Stimulated activated CD4-positive, alpha-beta T cell treated with anti-CD3 and anti-CD28 coated beads, Interleukin-4, amount 100 ng/mL, for 24 hours (primary cell): ENCODE results near the gene FAM174B.

Experiments used
- DNase-seq: peaks from one replicate; pipeline ENCODE4 v3.0.0-alpha.2; 2020

The FAM174B gene

GRCh38 chr15:92655178-92655995 is at the start of gene FAM174B:
FAM174B (minus strand) TSS chr15:92655775.
- DNase-seq = peak; percentile 18

DNA sequence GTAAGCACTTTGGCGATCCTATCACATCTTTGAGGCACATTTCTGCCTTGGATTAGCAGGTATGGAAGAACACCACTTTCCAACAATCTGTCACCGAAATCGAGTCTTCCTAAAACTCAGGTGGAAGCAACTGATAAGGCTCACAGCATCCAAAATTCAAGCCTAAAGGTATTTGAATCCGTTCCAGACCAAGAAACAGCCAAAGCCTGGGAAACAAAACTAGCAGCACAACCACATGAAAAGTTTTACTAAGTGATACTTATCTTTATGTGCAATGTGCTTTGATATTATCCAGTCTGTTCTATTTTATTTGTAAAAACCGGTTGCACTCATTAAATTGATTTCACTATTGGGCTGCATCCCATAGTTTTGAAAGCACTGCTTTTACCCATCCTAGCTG is 40.5 kb upstream of the FAM174B start:
- no peak for DNase-seq

DNA sequence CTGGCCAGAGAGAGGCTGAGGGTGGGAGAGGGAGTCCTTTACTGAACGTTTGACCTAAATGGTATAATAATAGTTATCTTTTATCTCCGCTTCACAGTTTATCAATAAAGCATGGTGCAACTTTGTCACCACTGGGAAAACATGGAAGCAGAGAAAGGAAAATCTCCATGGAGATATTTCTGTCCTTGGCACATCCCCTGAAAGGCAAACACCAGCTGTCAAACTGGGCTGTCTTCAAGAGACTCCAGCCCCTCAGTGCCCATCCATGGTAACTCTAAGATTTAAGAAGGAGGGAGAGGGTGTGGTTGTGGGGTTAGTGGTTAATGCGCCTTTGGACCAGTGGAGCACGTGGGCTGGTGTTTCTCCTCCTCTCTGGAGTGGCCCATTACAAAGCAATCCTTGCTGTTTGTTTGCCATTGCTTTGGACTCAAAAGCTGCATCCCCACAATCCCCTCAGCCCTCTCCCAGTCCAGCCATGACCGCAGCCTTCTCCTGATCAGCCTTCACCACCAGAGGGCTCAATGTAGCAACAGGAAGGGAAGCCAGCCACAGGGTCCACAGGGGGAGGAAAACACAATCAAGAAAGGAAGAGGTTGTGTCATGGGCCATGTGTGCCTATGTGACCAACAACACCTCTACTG is 38.2 kb upstream of the FAM174B start:
- DNase-seq = no peak

- DNase-seq = no peak
These were observed 34.8 kb upstream of the FAM174B start for GRCh38 chr15:92690395-92690794.

- no peak for DNase-seq
These were observed 32.2 kb upstream of the FAM174B start for GRCh38 chr15:92687746-92688145.

GRCh38 chr15:92687195-92687602 is 31.6 kb upstream of the FAM174B start:
- no peak for DNase-seq

DNA sequence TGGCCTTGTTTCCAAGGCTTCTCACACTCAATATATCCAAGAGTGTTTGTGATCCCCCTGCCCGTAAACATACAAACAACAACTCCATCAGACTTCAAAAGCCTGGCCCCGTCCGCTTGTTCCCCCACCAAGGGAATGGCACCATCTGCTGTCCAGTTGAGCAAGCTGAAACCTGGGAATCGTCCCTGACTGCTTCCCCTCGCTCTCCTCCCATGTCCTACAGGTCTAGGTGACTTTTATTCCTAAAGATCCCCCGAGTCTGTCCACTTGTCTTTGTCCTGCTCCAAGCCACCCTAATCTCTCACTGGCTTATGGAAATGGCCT is 27.9 kb upstream of the FAM174B start:
- DNase-seq = no peak

DNA sequence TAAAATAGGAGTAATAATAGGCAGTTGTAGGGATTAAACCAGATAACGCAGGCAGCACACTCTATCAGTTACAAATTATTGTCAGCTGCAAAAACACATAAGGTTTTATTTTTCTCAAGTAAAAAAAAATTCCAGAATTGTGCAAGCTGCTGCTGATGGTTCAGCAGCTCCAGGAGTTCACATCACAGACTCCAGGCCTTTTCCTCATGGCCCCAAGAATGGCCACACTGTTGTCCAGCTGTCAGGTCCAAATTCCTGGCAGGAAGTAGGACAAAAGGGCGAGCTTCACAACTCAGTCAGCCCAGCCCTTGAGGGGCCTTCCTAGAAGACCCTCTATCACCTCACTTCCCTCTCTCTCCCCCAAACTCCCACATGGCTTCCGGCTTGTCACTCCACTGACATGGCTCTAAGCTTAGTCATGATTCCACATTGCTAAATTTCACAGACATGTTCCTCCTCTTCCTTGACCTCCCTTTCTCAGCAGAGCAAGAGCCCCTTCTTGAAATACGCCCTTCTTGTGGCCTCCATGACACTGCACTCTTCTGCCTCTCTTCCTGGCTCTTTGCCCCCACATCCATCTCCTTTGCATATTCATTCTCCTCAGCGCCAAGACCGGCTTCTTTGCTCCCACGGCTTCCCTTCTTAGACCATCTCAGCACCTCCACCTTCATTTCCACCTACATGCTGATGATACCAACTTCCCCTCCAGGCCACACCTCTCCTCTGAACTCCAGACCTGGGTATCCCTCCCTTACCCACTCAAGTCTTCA is 27.4 kb upstream of the FAM174B start:
- no peak for DNase-seq

GRCh38 chr15:92681141-92681631 is 25.6 kb upstream of the FAM174B start:
- DNase-seq = no peak

DNA sequence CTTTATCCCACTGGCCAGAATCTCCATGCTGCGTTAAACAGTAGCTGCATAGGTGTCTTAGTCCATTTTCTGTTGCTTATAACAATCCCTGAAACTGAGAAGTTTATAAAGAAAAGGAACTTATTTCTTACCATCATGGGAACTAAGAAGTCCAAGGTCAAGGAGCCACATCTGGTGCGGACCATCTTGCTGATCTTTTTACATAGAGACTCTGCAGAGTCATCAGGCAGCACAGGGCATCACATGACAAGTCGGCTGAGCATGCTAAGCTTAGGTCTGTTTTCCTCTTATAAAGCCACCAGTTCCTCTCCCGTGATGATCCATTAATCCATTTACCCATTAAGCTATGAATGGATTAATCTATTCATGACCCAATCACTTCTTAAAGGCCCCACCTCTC is 22.4 kb upstream of the FAM174B start:
- no peak for DNase-seq

DNA sequence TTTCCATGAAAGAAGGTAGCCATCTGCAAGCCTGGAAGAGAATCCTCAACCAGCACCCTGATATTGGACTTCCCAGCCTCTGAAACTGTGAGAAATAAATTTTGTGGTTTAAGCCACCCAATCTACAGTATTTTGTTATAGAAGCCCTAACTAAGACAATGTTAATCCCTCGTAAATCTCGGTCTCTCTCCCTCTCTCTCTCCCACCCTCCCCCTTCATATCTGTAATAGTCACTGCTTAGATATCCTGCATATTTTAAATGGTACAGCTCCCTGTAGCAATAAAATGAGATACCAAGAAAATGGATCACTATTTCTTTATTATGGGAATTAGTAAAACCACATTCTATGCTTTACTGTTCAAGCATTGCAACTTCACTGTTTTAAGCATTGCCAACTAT is 21.0 kb upstream of the FAM174B start:
- DNase-seq = no peak

- no peak for DNase-seq
These were observed 19.9 kb upstream of the FAM174B start for GRCh38 chr15:92675485-92675884.

DNA sequence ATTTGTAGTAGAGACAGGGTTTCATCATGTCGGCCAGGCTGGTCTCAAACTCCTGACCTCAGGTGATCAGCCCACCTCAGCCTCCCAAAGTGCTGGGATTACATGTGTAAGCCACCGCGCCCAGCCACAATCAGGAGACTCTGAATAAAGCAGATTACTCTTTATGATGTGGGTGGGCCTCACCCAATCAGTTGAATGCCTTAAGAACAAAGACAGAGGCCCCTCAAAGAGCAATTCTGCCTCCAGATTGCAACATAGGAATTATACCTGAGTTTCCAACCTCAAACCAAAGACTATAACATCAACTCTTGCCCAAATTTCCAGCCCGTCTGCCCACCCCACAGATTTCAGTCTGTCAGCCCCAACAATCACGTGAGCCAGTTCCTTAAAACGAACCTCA is 18.8 kb upstream of the FAM174B start:
- DNase-seq = no peak

DNA sequence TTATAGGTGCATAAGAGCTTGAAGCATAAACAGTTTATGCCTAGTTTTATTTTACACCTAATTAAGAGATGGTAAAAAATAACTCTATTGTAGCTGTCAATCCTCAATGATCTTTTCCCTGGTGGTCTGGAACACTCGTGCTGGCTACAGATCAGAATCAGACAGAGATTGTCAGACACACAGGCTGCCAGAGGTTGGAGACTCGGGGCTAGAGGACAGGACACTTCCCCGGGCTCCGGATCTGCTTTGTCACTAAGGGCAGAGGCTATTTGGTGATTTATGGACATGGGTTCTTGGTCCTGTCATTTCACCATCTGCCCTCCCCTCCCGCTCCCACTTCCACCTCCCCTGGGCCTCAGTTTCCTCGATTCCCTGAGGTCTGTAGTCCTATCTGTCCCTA is 16.5 kb upstream of the FAM174B start:
- DNase-seq = no peak

DNA sequence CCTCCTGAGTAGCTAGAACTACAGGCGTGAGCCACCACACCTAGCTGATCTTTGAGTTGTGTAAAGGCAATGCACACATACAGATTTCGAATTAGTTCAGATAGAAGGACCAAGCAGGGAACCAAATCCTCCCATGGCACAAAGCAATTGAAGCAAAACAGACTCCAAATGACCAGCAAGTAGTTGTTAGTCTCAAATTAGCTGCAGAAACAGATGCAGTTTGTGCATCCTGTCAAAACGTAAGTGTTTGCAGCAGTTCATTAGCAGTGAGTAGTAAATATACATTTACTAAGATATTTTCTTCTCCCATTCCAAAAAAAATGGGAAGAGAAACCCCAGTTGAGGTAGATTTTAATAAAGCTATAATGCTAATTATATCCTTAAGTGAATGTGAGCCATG is 15.8 kb upstream of the FAM174B start:
- no peak for DNase-seq

DNA sequence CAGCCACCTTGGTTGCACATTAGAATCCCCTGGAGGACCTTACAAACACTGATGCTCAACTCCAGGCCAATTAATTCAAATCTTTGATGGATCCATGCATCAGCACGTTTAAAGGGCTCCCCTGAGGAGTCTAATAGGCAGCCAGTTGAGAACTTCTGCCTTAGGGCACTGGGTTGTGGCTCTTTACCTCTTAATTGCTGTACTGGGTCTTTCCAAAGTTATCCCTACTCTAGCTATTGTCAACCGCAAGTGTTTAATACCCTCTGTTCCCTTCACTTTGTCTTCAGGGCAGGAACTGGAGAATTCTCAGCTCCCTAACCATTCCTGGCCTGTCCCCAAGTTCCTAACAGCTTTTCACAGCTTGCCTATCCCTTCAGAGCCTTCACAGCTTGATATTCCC is 15.0 kb upstream of the FAM174B start:
- DNase-seq = no peak

DNA sequence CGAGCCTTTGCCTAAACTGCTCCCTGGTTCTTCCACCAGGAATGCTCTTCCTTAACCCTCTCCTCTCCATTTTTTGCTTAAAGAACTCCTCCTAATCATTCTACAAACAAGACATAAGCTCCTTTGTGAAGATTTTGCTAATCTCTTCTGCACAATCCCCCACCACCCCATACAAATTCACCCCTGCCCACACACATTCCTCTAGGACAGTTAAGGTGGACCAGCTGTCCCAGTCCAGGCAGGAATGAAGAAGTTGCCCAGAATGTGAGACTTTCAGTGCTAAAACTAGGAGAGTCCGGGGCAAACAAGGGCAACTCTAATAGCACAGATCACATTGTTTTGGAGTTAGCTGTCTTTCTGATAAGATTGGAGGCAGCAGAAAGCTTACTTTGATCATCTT is 13.9 kb upstream of the FAM174B start:
- DNase-seq = no peak

- DNase-seq = no peak
These were observed 13.0 kb upstream of the FAM174B start for GRCh38 chr15:92668620-92669019.

DNA sequence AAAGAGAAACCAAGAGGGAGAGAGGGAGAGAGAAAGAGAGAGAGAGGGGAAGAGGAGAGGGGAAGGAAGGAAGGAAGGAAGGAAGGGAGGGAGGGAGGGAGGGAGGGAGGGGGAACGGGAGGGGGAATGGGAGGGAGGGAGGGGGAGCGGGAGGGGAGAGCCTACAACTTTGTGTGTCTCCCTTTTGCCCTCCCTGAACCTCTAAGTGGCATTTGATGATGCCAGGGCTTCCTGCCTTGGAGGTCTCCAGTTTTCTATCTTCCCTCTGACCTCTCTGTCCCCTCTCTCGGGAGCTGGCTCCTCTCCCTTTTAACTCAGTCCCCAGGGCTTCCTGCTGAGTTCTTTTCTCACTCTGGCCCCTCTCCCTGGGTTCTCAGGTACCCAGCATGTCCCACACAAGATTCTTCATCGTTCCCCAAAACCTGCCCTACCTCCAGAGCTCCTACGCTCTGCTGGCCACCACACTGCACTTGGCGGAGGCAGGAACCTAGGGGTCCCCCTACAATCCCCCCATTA is 12.5 kb upstream of the FAM174B start:
- DNase-seq = no peak

GRCh38 chr15:92667287-92667904 is 11.8 kb upstream of the FAM174B start:
- no peak for DNase-seq

GRCh38 chr15:92666780-92667179 is 11.2 kb upstream of the FAM174B start:
- no peak for DNase-seq

DNA sequence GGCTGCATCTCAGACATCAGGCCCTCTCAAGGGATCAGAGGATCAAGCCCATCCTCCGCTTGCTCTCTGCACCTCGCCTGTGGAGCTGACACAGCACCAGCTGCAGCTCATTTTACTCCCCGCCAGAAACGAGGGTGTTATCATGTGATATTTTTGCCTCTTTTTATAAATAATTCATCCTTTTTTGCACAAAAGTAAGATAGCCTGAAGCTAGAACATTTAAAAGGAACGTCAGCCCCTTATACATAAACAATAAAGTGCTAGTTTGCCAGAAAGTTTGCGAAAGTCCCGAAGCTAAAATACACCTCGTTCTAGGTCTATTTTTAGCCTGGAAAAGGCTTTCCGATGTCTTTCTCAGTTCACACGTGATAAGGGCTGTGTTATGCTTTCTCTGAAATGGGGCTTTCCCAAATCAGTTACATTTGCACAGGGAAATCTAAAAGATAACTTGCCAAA is 9.6 kb upstream of the FAM174B start:
- DNase-seq = no peak
